Measurements from ENCODE around the gene AP4M1.
"Not testable (repeated sequence)": the region's sequence is repeated elsewhere in the genome, so short reads cannot be mapped to it uniquely, and the experiment has no call there.

Gene AP4M1

GRCh38 chr7:100132126-100132525 is 30.7 kb downstream of the AP4M1 start:
- no peak overlapping the region for H3K4me3 ChIP-seq (ENCODE audit: low read length)
- DNase-seq (ENCODE audit: low read depth): no peak
- TF ChIP-seq CTCF (conservative IDR thresholded peaks at IDR 0.05; ENCODE audit: low read length): no peak

DNA sequence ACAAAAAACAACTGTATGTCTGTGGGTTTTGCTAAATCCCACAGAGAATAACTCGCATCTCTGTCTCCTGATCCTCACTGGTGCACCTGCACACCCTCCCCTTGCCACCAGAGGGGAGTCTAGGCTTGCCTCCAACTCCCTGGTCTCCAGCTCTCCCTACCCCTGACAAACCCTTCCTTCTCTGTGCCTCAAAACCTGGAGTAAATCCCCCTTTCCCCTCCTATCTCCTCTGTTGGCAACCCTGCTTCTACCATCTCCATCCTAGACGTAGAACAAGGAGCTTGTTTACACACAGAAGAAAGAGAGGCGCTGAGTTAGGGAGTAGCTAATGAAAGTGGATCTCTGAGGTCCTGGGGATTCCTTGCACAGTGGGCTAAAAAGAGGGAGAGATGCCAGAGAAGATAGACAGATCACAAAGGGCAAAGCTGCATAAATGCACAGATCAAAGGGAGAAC is 31.3 kb downstream of the AP4M1 start:
- peak; percentile 97 for TF ChIP-seq CTCF (conservative IDR thresholded peaks at IDR 0.05; ENCODE audit: low read length)
- peak; percentile 62 for DNase-seq (ENCODE audit: low read depth)
- no peak overlapping the region for H3K4me3 ChIP-seq (ENCODE audit: low read length)

DNA sequence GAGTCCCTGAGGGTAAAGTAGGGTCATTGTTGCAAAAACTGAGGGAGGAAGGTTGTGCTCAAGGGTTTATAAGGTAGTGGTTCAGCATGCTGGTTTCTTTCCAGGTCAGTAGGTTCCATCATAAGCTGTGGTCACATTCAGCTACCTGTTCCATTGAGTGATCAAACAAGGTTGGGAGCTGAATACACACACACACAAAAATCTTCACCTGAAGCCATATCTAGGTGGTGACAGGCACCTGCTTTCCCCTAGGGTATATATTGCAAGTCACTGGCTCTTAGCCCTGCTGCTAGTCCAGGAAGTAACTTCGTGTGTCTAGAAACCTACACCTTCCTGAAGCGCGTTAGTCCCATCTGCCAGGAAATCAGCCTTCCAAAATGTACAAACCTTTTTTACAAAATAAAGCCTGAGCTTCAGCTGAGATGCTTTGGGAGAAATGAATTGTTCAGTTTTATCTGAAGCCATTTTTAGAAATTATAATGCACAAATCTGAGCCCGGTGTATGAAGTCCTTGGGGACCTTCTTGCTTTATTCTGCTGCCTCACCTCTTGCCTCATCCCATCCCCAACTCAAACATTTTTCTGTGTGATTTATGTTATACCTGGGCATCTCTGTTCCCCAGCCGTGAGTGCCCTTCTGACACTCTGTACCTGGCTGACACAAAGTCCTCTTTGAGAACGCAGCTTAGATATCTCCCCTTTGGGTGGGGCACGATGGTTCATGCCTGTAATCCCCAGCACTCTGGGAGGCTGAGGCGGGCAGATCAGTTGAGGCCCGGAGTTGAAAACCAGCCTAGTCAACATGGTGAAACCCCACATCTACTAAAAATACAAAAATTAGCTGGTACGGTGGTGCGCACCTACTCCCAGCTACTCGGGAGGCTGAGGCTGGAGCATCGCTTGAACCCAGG is 36.7 kb downstream of the AP4M1 start:
- TF ChIP-seq CTCF (conservative IDR thresholded peaks at IDR 0.05; ENCODE audit: low read length): no peak
- DNase-seq (ENCODE audit: low read depth): no peak

GRCh38 chr7:100141555-100141949 is 40.1 kb downstream of the AP4M1 start:
- DNase-seq (ENCODE audit: low read depth): no peak
- TF ChIP-seq CTCF (conservative IDR thresholded peaks at IDR 0.05; ENCODE audit: low read length): no peak
- H3K4me3 ChIP-seq (ENCODE audit: low read length): no peak overlapping the region

More for the DNA sequence above, 36.7 kb downstream of the AP4M1 start:
- H3K4me3 ChIP-seq (ENCODE audit: low read length): no peak overlapping the region

DNA sequence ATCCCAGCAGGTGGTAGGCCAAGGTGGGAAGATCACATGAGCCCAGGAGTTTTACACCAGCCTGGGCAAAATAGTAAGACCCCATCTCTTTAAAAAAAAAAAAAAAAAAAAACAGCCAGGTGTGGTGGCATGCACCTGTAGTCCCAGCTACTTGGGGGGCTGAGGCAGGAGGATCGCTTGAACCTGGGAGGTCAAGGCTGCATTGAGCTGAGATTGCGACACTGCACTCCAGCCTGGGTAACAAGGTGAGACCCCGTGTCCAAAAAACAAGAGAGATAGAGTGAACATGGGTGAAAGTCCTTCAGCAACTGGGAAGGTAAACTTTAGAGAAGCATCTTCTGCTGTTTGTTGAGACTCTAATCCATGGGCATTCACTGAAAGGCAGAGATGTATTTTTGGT is 41.0 kb downstream of the AP4M1 start:
- no peak for TF ChIP-seq CTCF (conservative IDR thresholded peaks at IDR 0.05; ENCODE audit: low read length)
- H3K4me3 ChIP-seq (ENCODE audit: low read length): no peak overlapping the region
- DNase-seq (ENCODE audit: low read depth): no peak

DNA sequence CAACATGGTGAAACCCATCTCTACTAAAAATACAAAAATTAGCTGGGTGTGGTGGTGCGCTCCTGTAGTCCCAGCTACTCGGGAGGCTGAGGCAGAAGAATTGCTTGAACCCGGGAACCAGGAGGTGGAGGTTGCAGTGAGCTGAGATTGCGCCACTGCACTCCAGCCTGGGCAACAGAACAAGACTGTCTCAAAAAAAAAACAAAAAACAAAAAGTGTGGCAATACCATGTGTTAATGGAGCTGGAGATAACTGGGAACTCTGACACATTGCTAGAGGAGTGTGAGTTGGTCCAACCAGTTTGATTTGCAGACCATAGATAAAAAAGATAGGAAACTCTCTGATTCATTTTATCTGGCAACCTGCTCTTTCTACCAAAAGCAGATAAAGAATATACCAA is 44.9 kb downstream of the AP4M1 start:
- DNase-seq (ENCODE audit: low read depth): peak; percentile 77
- not testable (repeated sequence) for H3K4me3 ChIP-seq (ENCODE audit: low read length)

GRCh38 chr7:100147278-100147677 is 45.8 kb downstream of the AP4M1 start:
- TF ChIP-seq CTCF (conservative IDR thresholded peaks at IDR 0.05; ENCODE audit: low read length): no peak
- H3K4me3 ChIP-seq (ENCODE audit: low read length): no peak overlapping the region
- no peak for DNase-seq (ENCODE audit: low read depth)
